GM23248 (cell line): ENCODE data around the gene PDE10A. TPM values are rescaled to one million over a fixed set of nuclear protein-coding genes. Genes with fewer than 3 reads are reported as not detected.
"Not testable (repeated sequence)": the region's sequence is repeated elsewhere in the genome, so short reads cannot be mapped to it uniquely, and the experiment has no call there.

Source experiments
- DNase-seq: peaks from one replicate; pipeline ENCODE4 v3.0.0-alpha.2; 2015
- H2AFZ ChIP-seq: fragments of 200-600 bp; sonication (generic); 2 replicates; pipeline ENCODE4 v1.6.1; 2016; ENCODE audit warnings: antibody characterized with exemption
- H3F3A ChIP-seq: fragments of 200-600 bp; sonication (generic); 2 replicates; pipeline ENCODE4 v1.6.1; 2016; ENCODE audit warnings: mild to moderate bottlenecking, antibody characterized with exemption, mixed run types; ENCODE audit not compliant: insufficient read depth
- H3K27ac ChIP-seq: fragments of 200-600 bp; sonication (generic); 2 replicates; pipeline ENCODE4 v1.5.1; 2016; ENCODE audit warnings: mild to moderate bottlenecking
- H3K27me3 ChIP-seq: fragments of 200-600 bp; sonication (generic); replicated peaks from 2 replicates; pipeline ENCODE4 v1.6.1; 2016; ENCODE audit warnings: mild to moderate bottlenecking; ENCODE audit not compliant: insufficient read depth
- H3K36me3 ChIP-seq: fragments of 200-600 bp; sonication (generic); 2 replicates; pipeline ENCODE4 v1.6.1; 2016; ENCODE audit warnings: low read depth, mild to moderate bottlenecking
- H3K4me1 ChIP-seq: fragments of 200-600 bp; sonication (generic); 2 replicates; pipeline ENCODE4 v1.6.1; 2016; ENCODE audit warnings: mild to moderate bottlenecking; ENCODE audit not compliant: insufficient read depth
- H3K4me2 ChIP-seq: fragments of 200-600 bp; sonication (generic); one replicate; pipeline ENCODE4 v1.6.1; 2016; ENCODE audit warnings: mild to moderate bottlenecking; ENCODE audit not compliant: unreplicated experiment
- H3K4me3 ChIP-seq: fragments of 200-600 bp; sonication (generic); 2 replicates; pipeline ENCODE4 v1.5.1; 2016; ENCODE audit warnings: mild to moderate bottlenecking
- H3K79me2 ChIP-seq: fragments of 200-600 bp; sonication (generic); 2 replicates; pipeline ENCODE4 v1.6.1; 2016; ENCODE audit warnings: mild to moderate bottlenecking; ENCODE audit not compliant: insufficient read depth
- H3K9ac ChIP-seq: fragments of 200-600 bp; sonication (generic); 2 replicates; pipeline ENCODE4 v1.6.1; 2016; ENCODE audit warnings: mild to moderate bottlenecking
- H3K9me2 ChIP-seq: fragments of 200-600 bp; sonication (generic); 2 replicates; pipeline ENCODE4 v1.6.1; 2016; ENCODE audit warnings: mixed run types, mild to moderate bottlenecking, moderate library complexity; ENCODE audit not compliant: insufficient read depth
- H3K9me3 ChIP-seq: fragments of 200-600 bp; sonication (generic); one replicate; pipeline ENCODE4 v1.6.1; 2017; ENCODE audit warnings: low read depth
- H4K20me1 ChIP-seq: fragments of 200-600 bp; sonication (generic); 2 replicates; pipeline ENCODE4 v1.6.0; 2016; ENCODE audit not compliant: insufficient read depth
- EZH2 ChIP-seq: fragments of 200-600 bp; sonication (generic); IDR thresholded peaks from 2 replicates; pipeline ENCODE4 v1.6.1; 2018; ENCODE audit warnings: antibody characterized with exemption, mild to moderate bottlenecking; ENCODE audit not compliant: insufficient read depth, poor library complexity, severe bottlenecking
- EZH2phosphoT487 ChIP-seq: fragments of 200-600 bp; sonication (generic); IDR thresholded peaks from 2 replicates; pipeline ENCODE4 v1.6.1; 2018; ENCODE audit warnings: antibody characterized with exemption, moderate library complexity, mild to moderate bottlenecking, low read depth; ENCODE audit not compliant: insufficient read depth
- WGBS, 2 experiments: methylation state at CpG; one replicate each; pipeline ENCODE4 v1.1.6; 2015 to 2017; ENCODE audit warnings: low lambda C conversion rate in 2 of 2, low coverage in 1 of 2; ENCODE audit errors: missing lambda C conversion rate in 2 of 2; 5-methylcytosine and 5-hydroxymethylcytosine counted together
- in situ Hi-C: fragments of 300-500 bp; cut with MboI; formaldehyde crosslinking; loops from 2 replicates; pipeline ENCODE4 v1.15.0; 2020
- polyA plus RNA-seq: library from polyadenylated mRNA; unstranded; fragments of >200 nt; fragmentation: Nextera tagmentation; extraction: Ambion mirVana; gene quantifications from 2 replicates; pipeline ENCODE4 v1.2.1, GENCODE V29; 2016
- total RNA-seq: library from RNA; depleted of rRNA; stranded (reverse); fragments of >200 nt; shearing (Covaris generic); gene quantifications from 2 replicates; pipeline ENCODE4 v1.2.3, GENCODE V29; 2014

Gene PDE10A
- total and polyA plus RNA-seq, 2 experiments from 2014 or later = 0.11 to 0.21 TPM

GRCh38 chr6:165624871-165625639 lies 38.0 kb downstream of the PDE10A start:
- H3F3A ChIP-seq = no peaks in the 10 kb centered on the region
- no peak overlapping the region for H3K9ac ChIP-seq
- H3K9me2 ChIP-seq = no peaks in the 10 kb centered on the region
- no peaks in the 10 kb centered on the region for H3K4me1 ChIP-seq
- H3K79me2 ChIP-seq = no peaks in the 10 kb centered on the region
- H3K36me3 ChIP-seq = no peaks in the 10 kb centered on the region
- H3K27ac ChIP-seq = no peak overlapping the region
- H2AFZ ChIP-seq = no peak overlapping the region
- in situ Hi-C loops = no loop called here
- no peak overlapping the region for H3K4me3 ChIP-seq
- H3K9me3 ChIP-seq = no peaks in the 10 kb centered on the region
- H4K20me1 ChIP-seq = no peaks in the 10 kb centered on the region
- DNase-seq = no peak
- no peaks in the 10 kb centered on the region for H3K27me3 ChIP-seq
- H3K4me2 ChIP-seq = no peak overlapping the region
- 33 to 36% methylated on average over 6 of the region's 6 CpGs for WGBS, 2 experiments
- no peak for TF ChIP-seq EZH2phosphoT487
- no peak for TF ChIP-seq EZH2

- TF ChIP-seq EZH2phosphoT487 (no peak), EZH2 (no peak)
- H3K36me3 ChIP-seq = no peaks in the 10 kb centered on the region
- no peaks in the 10 kb centered on the region for H3K9me2 ChIP-seq
- in situ Hi-C loops = no loop called here
- no peaks in the 10 kb centered on the region for H3K9me3 ChIP-seq
- no peak overlapping the region for H3K4me2 ChIP-seq
- WGBS, 2 experiments = 24 to 26% methylated on average over 7 of the region's 7 CpGs
- H3K27me3 ChIP-seq = no peaks in the 10 kb centered on the region
- H3F3A ChIP-seq = no peaks in the 10 kb centered on the region
- H4K20me1 ChIP-seq = no peaks in the 10 kb centered on the region
- H3K79me2 ChIP-seq = no peaks in the 10 kb centered on the region
- no peak overlapping the region for H3K4me3 ChIP-seq
- DNase-seq = no peak
- no peaks in the 10 kb centered on the region for H3K4me1 ChIP-seq
- H3K27ac ChIP-seq = no peak overlapping the region
- H3K9ac ChIP-seq = no peak overlapping the region
- H2AFZ ChIP-seq = no peak overlapping the region
Measured at GRCh38 chr6:165621940-165622339, 41.1 kb downstream of the PDE10A start.

DNA sequence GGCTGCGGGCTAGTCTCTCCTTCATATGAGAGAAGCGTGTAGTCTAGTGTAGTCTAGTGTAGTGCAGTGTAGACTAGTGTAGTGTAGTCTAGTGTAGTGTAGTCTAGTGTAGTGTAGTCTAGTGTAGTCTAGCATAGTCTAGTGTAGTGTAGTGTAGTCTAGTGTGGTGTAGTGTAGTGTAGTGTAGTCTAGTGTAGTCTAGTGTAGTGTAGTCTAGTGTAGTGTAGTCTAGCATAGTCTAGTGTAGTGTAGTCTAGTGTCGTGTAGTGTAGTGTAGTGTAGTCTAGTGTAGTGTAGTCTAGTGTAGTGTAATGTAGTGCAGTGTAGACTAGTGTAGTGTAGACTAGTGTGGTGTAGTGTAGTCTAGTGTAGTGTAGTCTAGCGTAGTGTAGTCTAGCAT lies 44.1 kb downstream of the PDE10A start:
- H3F3A ChIP-seq, H3K79me2 ChIP-seq, H3K9me2 ChIP-seq, in situ Hi-C loops, H3K36me3 ChIP-seq, DNase-seq, H3K4me2 ChIP-seq, H3K27me3 ChIP-seq, H3K9ac ChIP-seq, H3K9me3 ChIP-seq, H3K4me1 ChIP-seq, H3K4me3 ChIP-seq, H4K20me1 ChIP-seq, H3K27ac ChIP-seq, H2AFZ ChIP-seq: not testable (repeated sequence)
- 70 to 73% methylated on average over 4 of the region's 4 CpGs for WGBS, 2 experiments

DNA sequence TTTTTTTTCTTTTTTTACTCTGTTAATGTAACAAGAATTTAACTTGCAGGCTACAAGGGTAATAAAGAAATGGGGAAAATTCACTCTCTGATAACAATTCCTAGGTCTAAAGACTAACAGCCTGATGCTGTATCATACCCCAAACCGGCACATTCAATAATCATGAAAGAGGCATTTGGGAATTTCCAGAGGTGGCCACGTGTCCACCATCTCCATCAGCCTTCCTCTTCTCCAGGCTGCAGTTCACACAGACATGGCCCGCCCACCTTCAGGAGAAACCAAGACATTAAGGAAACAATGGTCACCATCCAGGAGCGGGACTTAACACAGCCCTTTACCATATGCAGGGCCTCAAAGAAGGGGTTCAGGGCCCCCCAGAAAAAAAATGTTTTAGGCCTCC lies 44.8 kb downstream of the PDE10A start:
- in situ Hi-C loops = no loop called here
- Histone ChIP-seq H3K27me3 (no peaks in the 10 kb centered on the region), H3K27ac (no peak overlapping the region), H3K36me3 (no peaks in the 10 kb centered on the region), H3K9ac (no peak overlapping the region), H3F3A (no peaks in the 10 kb centered on the region), H3K4me1 (no peaks in the 10 kb centered on the region), H3K79me2 (no peaks in the 10 kb centered on the region), H2AFZ (no peak overlapping the region), H3K4me2 (no peak overlapping the region), H4K20me1 (no peaks in the 10 kb centered on the region), H3K4me3 (no peak overlapping the region), H3K9me3 (no peaks in the 10 kb centered on the region), H3K9me2 (no peaks in the 10 kb centered on the region)
- 37 to 39% methylated on average over 4 of the region's 4 CpGs for WGBS, 2 experiments
- no peak for TF ChIP-seq EZH2phosphoT487
- TF ChIP-seq EZH2 = no peak
- DNase-seq = no peak

- TF ChIP-seq EZH2phosphoT487 (no peak), EZH2 (no peak)
- in situ Hi-C loops = no loop called here
- H3F3A ChIP-seq = no peaks in the 10 kb centered on the region
- no peaks in the 10 kb centered on the region for H3K9me2 ChIP-seq
- H4K20me1 ChIP-seq = no peaks in the 10 kb centered on the region
- no peak for DNase-seq
- H3K27me3 ChIP-seq = no peaks in the 10 kb centered on the region
- no peaks in the 10 kb centered on the region for H3K79me2 ChIP-seq
- no peak overlapping the region for H3K4me2 ChIP-seq
- H2AFZ ChIP-seq = no peak overlapping the region
- no peak overlapping the region for H3K4me3 ChIP-seq
- no peak overlapping the region for H3K27ac ChIP-seq
- H3K36me3 ChIP-seq = no peaks in the 10 kb centered on the region
- no peaks in the 10 kb centered on the region for H3K9me3 ChIP-seq
- H3K4me1 ChIP-seq = no peaks in the 10 kb centered on the region
- WGBS, 2 experiments = 34 to 38% methylated on average over 7 of the region's 7 CpGs
- H3K9ac ChIP-seq = no peak overlapping the region
Measured at GRCh38 chr6:165617528-165617927, 45.5 kb downstream of the PDE10A start.
